AML-193 (cell line): Measurements from ENCODE around the gene CLCN7.
"Not testable (repeated sequence)": the region's sequence is repeated elsewhere in the genome, so short reads cannot be mapped to it uniquely, and the experiment has no call there.

Experiments
- DNase-seq, 2 experiments: peaks; one replicate each; lab custom pipeline; 2025; lab: John Stamatoyannopoulos, UW

Gene CLCN7

GRCh38 chr16:1445518-1446203 lies 29.2 kb downstream of the CLCN7 start:
- no peak for DNase-seq

DNA sequence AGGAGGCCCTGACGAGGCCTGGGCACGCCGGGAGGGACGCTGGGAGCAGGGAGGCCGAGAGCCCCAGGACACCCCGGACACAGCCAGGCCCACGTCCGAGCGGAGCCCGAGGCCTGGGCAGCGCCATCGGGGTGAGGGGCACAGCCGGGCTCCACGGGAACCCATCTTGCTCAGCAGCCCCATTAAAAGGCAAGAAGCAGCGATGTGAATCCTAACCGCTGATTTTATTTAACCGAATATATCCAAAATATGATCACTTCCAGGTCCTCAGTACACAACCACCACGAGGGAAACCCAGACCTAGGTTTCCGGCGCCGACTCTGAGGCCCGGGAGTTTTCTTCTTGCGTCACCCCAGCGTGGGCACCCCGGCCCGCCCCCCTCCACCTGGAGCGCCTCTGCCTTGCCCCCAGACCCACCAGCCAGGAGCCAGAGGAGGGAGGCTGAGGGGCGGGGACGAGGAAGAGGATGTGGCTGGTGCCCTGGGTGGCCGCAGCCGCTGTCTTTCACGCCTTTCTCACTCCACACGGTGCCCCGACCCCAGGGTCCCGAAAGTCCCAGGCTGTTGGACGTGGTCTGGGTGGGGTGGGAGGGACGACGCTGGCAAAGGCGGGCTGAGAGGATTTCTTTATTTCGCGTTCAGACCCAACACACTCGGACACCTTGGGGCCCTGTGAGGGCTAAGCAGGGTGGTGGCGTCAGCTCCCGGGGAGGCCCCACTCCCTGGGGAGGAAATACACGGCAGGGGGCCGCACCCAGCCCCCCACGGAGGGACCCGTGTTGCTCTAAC lies 29.9 kb downstream of the CLCN7 start:
- DNase-seq: no peak

DNA sequence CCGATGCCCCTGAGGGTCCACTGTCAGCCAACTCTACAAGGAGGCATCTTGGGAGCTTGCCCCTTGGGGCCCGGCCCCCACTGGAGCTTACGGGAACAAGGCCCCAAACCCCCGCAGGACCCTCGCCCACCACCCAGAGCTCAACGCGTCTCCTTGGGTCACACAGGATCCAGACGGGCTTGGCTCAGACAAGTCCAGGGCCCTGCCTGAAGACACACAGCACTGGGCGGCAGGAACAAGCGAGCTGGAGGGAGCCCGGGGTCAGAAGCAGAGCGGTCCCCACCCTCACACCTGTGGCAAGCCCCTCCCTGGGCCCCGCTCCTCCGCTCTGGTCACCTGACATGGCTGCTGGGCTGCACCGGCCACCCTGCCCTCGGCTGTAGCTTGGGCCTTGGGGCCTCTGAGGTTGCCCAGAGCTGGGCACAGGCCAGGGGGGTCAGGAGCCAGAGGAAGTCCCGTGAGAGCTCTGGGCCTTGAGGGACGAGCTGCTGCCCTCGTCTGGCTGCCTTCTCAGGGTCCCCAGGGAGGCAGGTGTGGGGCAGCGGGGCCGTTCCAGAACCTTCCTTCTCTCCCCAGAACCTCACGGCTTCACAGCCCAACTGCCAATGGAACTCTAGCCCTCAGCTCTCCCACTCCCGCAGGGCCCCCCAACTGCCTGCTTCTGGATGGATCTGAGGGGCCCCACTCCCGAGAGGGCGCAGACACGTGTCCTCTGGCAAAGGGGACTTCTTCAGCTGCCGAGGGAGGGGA lies 30.7 kb downstream of the CLCN7 start, which contains the start of gene CCDC154:
Gene CCDC154 (minus strand): TSS at position 577 of the 750 bp plus-strand sequence. CDS start 234 bp downstream, at position 343.
- no peak for DNase-seq

- DNase-seq: no peak
These were observed 31.3 kb downstream of the CLCN7 start for GRCh38 chr16:1443403-1443973.

DNA sequence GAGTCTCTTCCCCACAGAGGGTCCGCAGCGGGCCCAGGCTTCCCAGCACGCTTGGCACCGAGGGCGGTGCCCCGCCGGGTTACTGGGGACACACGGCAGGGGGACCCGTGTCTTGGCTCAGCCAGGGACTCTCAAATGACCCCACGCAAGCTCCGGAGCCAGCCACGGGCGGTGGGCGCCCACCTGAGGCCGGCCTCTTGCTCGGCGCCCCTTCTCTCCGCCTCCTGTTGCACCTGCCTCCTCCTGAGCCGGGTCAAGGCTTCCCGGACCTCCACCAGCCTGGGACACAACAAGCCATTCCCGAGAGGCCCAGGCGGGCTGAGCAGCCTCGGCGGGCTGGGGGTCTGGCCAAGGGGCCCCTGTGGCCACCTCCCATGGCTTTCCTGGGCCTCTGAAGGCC lies 32.1 kb downstream of the CLCN7 start:
- no peak for DNase-seq

GRCh38 chr16:1441391-1441829 lies 33.4 kb downstream of the CLCN7 start:
- no peak for DNase-seq

DNA sequence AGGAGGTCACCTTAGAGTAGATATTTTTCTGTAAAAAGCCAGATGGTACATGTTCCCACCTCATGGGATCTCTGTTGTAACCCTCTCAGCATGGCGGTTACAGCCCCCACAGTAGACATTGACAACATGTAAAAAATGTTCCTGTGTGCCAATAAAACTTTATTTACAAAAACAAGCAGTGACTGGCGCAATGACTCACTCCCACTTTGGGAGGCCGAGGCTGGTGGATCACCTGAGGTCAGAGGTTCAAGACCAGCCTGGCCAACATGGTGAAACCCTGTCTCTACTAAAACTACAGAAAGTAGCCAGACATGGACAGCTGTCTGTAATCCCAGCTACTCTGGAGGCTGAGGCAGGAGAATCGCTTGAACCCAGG lies 35.1 kb downstream of the CLCN7 start:
- not testable (repeated sequence) for DNase-seq

- no peak for DNase-seq
These were observed 35.6 kb downstream of the CLCN7 start for GRCh38 chr16:1439058-1439698.

DNA sequence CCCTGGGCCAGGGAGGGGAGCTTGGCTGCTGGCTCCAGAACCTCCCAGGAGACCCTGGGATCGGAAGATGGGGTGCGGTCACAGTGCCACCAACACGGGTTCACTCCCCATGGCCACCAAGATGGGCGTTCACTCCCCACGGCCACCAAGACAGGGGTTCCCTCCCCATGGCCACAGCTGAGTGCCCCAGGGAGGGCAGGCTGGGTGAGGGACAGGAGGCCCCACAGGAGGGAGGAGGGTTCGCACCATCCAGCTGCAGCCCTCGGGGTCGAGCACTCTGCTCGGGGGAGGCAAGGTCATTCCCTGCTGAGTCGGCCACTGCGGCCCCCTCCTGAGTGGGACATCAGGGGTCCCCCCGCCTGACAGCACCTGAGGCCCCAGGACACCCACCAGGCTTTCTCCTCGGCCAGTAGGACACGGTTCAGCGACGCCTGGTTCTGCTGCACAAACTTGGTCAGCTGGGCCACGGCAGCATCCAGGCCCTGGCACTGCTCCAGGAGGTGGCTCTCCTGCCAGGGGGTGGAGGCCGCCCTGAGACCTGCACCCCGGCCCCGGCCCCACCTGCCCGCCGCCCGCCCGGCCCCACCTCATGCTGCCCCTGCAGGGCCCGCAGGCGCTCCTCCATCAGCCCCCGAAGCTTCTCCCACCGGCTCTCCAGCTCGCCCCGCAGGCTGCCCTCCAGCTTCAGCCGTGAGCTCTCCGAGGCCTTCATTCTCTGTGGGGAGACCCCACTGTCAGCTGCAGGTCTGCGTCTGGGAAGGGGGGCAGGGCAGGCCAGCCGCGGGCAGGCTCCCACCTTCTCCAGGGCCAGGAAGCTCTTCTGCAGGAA lies 36.4 kb downstream of the CLCN7 start:
- DNase-seq: no peak

GRCh38 chr16:1437606-1438005 lies 37.2 kb downstream of the CLCN7 start:
- no peak for DNase-seq

DNA sequence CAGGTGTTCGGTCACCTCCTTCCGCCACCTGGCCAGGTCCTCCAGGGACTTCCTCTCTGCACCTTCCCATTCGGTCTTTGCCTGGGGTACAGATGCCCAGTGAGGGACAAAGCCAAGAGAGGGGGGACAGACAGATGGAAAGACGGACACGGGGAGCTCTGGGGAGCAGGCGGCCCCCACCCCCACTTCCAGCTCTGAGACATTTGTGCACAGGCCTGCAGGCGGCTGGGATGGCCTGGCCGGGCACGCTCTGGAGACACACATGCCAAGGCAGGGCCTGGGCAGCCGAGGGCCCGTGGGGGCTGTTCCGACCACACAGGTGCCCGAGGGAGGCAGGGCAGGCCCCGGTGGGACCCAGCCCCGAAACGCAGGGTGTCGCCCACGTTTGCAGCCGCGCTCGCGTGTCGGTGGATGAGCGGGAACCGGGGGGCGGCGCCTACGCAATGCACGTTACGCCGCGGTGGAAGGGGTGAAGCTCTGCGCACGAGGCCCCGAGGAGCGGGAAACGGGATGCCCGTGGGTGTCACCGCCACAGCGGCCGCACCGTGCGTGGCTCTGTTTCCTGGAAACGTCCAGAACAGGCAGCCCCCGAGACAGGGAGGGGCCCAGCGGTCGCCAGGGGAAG lies 38.0 kb downstream of the CLCN7 start:
- no peak for DNase-seq

- DNase-seq: no peak
These were observed 38.7 kb downstream of the CLCN7 start for GRCh38 chr16:1435921-1436697.

DNA sequence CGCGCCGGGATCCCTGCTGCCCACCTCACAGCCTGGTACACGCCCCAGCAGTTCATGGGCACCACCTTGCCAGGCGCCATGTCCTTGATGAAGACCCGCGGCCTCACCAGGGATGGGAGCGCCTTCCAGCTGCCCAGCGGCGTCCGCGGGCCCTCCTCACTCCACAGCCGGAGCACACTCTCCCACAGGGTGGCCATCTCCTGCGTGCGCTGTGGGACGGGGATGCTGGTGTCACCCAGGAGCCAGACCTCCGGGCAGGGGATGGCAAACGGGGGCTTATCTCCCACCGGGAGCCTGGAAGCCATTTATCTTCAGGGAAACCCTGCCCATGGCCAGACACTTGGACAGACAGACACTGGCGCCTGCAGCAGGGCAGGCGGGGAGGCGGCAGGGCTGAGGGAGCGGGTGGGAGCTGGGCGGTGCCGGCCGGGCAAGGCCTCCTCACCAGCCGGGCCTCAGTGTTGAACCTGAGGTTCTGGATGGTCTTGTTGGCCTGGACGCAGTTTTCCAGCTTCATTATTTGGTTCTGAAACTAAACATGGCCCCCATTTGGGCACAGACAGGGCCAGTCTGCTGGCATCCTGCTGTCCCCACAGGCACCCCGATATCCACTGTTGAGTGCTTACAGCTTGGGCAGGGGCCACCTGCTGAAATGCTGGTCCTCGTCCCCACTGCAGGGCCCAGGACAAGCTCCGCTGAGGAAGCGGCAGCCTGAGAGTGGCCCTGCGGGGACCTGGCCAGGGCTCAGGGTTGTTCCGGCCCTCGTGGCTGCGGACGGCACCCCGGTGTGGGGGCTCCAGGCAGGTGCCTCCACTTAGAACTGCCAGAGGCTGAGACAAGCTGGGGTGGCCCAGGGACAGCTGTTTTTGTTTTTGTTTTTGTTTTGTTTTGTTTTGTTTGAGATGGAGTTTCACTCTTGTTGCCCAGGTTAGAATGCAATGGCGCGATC lies 39.9 kb downstream of the CLCN7 start:
- DNase-seq: no peak

GRCh38 chr16:1433756-1434155 lies 41.1 kb downstream of the CLCN7 start:
- DNase-seq: no peak

- DNase-seq: no peak
These were observed 41.6 kb downstream of the CLCN7 start for GRCh38 chr16:1433263-1433560.

GRCh38 chr16:1432388-1433262 lies 42.2 kb downstream of the CLCN7 start:
- no peak for DNase-seq

DNA sequence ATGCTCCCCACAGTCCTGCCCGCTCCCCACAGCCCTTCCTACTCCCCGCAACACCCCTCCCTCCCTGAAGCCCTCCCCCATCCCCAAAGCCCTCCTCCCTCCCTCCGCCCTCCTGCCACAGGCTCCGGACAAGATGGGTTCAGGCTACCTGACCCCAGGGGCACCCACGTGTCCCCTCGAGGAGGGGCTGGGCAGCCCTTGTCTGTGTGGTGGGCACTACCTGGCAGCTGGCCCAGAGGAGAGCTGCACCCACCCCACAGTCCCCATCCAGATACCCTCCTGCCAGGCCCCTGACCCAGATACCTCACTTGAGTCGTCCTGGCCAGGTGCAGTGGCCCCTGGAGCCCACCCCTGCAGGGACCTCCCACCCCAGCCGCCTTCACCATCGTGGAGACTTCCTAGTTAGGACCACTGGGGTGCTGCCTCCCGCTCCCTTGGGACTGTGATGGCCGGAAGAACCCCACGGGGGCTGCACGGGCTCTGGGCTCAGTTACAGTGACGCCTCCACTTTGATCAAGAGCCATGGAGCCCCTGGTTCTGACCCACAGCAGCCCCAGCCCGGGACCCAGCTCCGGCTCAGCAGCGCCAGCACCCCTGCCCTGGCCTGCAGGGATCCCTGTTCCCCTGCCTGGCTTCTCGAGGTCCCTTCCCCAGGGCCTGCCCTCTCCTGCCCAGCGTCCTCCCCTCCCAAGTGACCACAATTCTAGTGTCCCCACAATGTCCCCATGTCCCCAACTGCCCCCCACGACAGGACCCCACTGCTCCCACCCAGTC lies 43.1 kb downstream of the CLCN7 start:
- DNase-seq: no peak
